Activated naive CD8-positive, alpha-beta T cell treated with anti-CD3 and anti-CD28 coated beads, Interleukin-2, amount 50 U/mL, for 24 hours (primary cell): ENCODE measurements around the gene WDR27.
"Not testable (repeated sequence)": the region's sequence is repeated elsewhere in the genome, so short reads cannot be mapped to it uniquely, and the experiment has no call there.

Experiments used
- ATAC-seq: fragments of 150-1000 bp; cut with Tn5 transposase; one replicate; pipeline ENCODE4 v1.10.0; 2021
- DNase-seq: peaks from one replicate; pipeline ENCODE4 v3.0.0; 2021
- H3K27ac Mint-ChIP-seq: one replicate; pipeline ENCODE4 v1.8.0; 2021; ENCODE audit warnings: mild to moderate bottlenecking, mixed read lengths
- H3K27me3 Mint-ChIP-seq: one replicate; pipeline ENCODE4 v1.8.0; 2021; ENCODE audit warnings: mixed read lengths
- H3K36me3 Mint-ChIP-seq: one replicate; pipeline ENCODE4 v1.8.0; 2021; ENCODE audit warnings: low read depth, mixed read lengths
- H3K4me1 Mint-ChIP-seq: one replicate; pipeline ENCODE4 v1.8.0; 2021; ENCODE audit warnings: mixed read lengths
- H3K4me3 Mint-ChIP-seq: one replicate; pipeline ENCODE4 v1.8.0; 2021; ENCODE audit warnings: mild to moderate bottlenecking, moderate library complexity, mixed read lengths
- H3K9me3 Mint-ChIP-seq: one replicate; pipeline ENCODE4 v1.8.0; 2021; ENCODE audit warnings: mixed read lengths

Gene WDR27

GRCh38 chr6:169604076-169604475, 97.8 kb downstream of the WDR27 start:
- no peak overlapping the region for H3K4me3 Mint-ChIP-seq
- no peak for DNase-seq

DNA sequence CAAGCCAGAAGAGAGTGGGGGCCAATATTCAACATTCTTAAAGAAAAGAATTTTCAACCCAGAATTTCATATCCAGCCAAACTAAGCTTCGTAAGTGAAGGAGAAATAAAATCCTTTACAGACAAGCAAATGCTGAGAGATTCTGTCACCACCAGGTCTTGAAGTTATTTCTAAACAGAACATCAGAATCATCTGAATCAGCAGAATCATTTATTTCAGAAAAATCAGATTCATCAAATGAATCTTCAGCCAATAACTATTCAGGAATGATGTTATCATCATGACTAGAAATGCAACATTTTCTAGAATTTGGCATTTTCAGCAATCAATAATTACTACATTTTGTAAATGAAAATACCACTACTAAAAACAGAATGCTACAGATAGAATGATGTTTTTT, 100.7 kb downstream of the WDR27 start:
- ATAC-seq, DNase-seq, H3K4me1 Mint-ChIP-seq, H3K27ac Mint-ChIP-seq, H3K4me3 Mint-ChIP-seq, H3K27me3 Mint-ChIP-seq: not testable (repeated sequence)
- H3K9me3 Mint-ChIP-seq, result peaks cover 27% of the 10 kb centered on the region
- peaks cover 47% of the 10 kb centered on the region for H3K36me3 Mint-ChIP-seq

More at GRCh38 chr6:169604076-169604475, 97.8 kb downstream of the WDR27 start:
- H3K27ac Mint-ChIP-seq, result no peak overlapping the region
- H3K27me3 Mint-ChIP-seq, result no peaks in the 10 kb centered on the region
- H3K4me1 Mint-ChIP-seq, result no peaks in the 10 kb centered on the region
- H3K36me3 Mint-ChIP-seq, result peaks cover 48% of the 10 kb centered on the region
- ATAC-seq, result no peak
- H3K9me3 Mint-ChIP-seq, result peaks cover 15% of the 10 kb centered on the region

DNA sequence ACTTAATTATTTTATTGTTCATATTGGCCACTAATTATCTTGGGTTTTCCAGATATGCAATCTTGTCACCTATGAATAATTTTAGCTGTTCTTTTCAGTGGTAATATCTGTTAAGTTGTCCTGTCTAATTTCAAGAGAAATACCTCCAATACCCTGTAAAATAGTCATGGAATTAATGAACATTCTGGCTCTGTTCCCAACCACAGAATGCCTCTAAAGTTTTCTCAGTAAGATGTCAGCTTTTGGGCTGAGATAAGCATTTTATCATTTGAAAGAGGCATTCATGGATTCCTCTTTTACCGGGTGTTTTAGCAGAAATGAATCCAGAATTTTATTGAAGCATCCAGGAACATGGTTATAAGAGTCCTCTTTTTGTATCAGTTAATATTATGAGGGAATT, 109.3 kb downstream of the WDR27 start:
- no peak overlapping the region for H3K4me3 Mint-ChIP-seq
- ATAC-seq (no peak), DNase-seq (no peak)
- H3K4me1 Mint-ChIP-seq, result peaks cover 33% of the 10 kb centered on the region
- no peaks in the 10 kb centered on the region for H3K27me3 Mint-ChIP-seq
- peaks cover 12% of the 10 kb centered on the region for H3K9me3 Mint-ChIP-seq
- no peak overlapping the region for H3K27ac Mint-ChIP-seq
- peaks cover 7% of the 10 kb centered on the region for H3K36me3 Mint-ChIP-seq

GRCh38 chr6:169591616-169592015, 110.2 kb downstream of the WDR27 start:
- ATAC-seq (no peak), DNase-seq (no peak)
- Mint-ChIP-seq H3K27ac (no peak overlapping the region), H3K4me3 (no peak overlapping the region), H3K27me3 (no peaks in the 10 kb centered on the region), H3K9me3 (peaks cover 5% of the 10 kb centered on the region), H3K4me1 (peaks cover 33% of the 10 kb centered on the region), H3K36me3 (peaks cover 6% of the 10 kb centered on the region)

DNA sequence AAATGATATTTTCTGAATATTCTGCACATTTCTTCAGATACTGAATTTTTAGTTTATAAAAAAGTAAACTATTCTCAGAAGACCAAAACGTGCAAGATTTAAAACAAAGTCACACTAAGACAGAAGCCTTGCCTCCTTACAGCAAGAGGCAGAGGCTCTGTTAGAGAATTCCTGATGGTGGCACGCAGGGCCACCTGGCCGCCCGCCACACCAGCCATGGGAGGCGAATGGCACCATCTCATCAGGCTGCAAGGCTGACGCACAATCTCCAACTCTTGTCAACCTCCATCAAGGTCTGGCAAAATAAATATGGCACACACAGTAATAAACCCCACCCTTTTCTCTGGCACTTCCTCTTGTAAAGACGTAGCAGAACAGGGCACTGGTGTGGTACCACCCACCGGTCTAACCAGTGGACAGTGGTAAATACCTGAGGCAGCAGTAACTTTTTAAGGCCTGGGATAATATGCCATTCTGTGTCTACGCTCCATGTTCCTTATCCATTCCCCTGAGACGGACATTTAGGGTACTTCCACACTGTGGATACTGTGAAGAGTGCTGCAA, 111.4 kb downstream of the WDR27 start:
- DNase-seq (no peak), ATAC-seq (no peak)
- peaks cover 12% of the 10 kb centered on the region for H3K36me3 Mint-ChIP-seq
- no peaks in the 10 kb centered on the region for H3K27me3 Mint-ChIP-seq
- H3K9me3 Mint-ChIP-seq, result peaks cover 8% of the 10 kb centered on the region
- H3K4me3 Mint-ChIP-seq, result peak overlapping the region; percentile 13
- H3K27ac Mint-ChIP-seq, result peak overlapping the region; percentile 46
- peaks cover 33% of the 10 kb centered on the region for H3K4me1 Mint-ChIP-seq

- H3K36me3 Mint-ChIP-seq, result peaks cover 12% of the 10 kb centered on the region
- DNase-seq, result no peak
- peak overlapping the region; percentile 13 for H3K4me3 Mint-ChIP-seq
- peak; percentile 97 for ATAC-seq
- peaks cover 34% of the 10 kb centered on the region for H3K4me1 Mint-ChIP-seq
- no peaks in the 10 kb centered on the region for H3K27me3 Mint-ChIP-seq
- H3K27ac Mint-ChIP-seq, result peak overlapping the region; percentile 46
- peaks cover 8% of the 10 kb centered on the region for H3K9me3 Mint-ChIP-seq
These were observed 112.1 kb downstream of the WDR27 start for GRCh38 chr6:169589699-169590257.

DNA sequence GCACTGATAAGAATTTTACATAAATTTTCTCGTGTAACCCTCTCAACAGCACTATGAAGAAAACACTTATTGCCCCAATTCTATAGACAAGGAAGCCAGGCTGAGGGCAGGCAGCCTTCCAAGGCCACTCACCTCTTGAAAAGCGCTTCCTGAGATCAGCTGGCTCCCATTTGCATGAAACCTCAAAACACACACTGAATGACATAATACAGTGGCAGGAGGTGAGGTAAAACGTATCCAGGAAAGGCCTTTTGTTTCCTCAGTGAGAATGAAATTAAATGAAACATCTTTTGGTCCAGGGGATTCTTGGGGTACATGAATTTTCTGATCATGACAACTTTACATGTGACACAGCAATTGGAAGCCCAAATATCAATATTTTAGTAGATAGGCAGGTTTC, 112.5 kb downstream of the WDR27 start:
- peaks cover 38% of the 10 kb centered on the region for H3K4me1 Mint-ChIP-seq

GRCh38 chr6:169587975-169588374, 113.9 kb downstream of the WDR27 start:
- ATAC-seq, result no peak
- H3K36me3 Mint-ChIP-seq, result peaks cover 12% of the 10 kb centered on the region
- no peak overlapping the region for H3K4me3 Mint-ChIP-seq
- H3K27me3 Mint-ChIP-seq, result peaks cover 3% of the 10 kb centered on the region
- H3K4me1 Mint-ChIP-seq, result peaks cover 50% of the 10 kb centered on the region
- DNase-seq, result no peak
- H3K9me3 Mint-ChIP-seq, result peaks cover 8% of the 10 kb centered on the region
- H3K27ac Mint-ChIP-seq, result no peak overlapping the region

More for the DNA sequence above, 112.5 kb downstream of the WDR27 start:
- Mint-ChIP-seq H3K9me3 (peaks cover 8% of the 10 kb centered on the region), H3K4me3 (no peak overlapping the region), H3K27ac (peak overlapping the region; percentile 48), H3K27me3 (no peaks in the 10 kb centered on the region), H3K36me3 (peaks cover 12% of the 10 kb centered on the region)
- peak; percentile 12 for DNase-seq
- ATAC-seq, result peak; percentile 45

DNA sequence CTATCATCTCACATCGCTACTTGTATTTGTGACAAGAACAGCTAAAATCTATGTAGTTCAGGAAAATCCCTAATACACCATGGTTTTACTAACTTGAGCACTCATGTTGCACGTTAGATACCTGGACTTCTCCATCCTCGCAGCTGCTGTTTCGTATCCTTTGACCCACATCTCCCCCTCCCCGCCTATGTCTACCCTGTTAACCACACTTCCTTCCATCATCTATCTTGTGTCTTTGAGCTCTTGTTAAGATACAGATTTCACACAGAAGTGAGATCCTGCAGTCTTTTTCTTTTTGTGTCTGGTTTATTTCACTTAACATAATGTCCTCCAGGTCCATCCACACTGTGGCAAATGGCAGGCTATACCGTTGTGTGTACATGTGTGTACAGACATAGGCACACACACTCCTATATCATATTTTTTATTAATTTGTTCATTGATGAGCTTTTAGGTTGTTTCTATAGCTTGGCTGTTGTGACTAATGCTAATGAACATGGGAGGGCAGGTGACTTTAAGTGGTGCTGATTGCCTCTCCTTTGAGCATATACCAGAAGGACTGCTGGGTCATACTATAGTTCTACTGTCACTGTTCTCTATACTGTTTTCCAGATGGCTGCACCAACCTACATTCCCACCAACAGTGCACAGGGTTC, 117.8 kb downstream of the WDR27 start:
- no peak for DNase-seq
- Mint-ChIP-seq H3K4me1 (peaks cover 27% of the 10 kb centered on the region), H3K9me3 (peaks cover 8% of the 10 kb centered on the region), H3K27me3 (peaks cover 3% of the 10 kb centered on the region), H3K27ac (no peak overlapping the region), H3K4me3 (no peak overlapping the region), H3K36me3 (peaks cover 15% of the 10 kb centered on the region)
- ATAC-seq, result peak; percentile 43

DNA sequence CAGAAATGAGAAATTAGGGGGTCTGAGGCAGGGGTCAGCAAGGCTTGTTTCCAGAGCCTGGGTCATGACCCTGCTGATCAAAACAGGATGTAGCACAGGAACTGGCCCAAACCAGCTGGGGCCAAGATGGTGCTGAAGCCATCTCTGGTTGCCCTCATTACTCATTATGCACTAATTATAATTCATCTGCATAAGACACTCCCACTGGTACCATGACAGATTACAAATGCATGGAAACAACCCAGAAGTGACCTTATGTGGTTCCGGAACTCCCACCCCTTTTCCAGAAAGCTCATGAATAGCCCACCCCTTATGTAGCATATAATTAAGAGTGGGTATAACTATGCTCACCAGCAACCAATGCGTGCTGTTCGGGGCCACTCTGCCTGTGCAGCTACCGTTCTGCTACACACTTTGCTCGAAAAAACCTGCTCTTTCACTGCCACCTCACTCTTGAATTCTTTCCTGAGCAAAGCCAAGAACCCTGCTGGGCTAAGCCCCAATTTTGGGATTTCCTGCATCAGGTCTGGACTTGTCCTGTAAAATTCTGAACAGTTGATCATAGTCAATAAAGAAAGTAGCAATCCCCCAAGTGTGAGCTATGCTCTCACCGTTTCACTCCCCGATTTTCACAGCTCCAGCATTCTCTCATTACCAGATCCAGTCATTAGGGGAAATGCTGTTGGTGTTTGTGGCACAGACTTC, 122.3 kb downstream of the WDR27 start:
- DNase-seq (no peak), ATAC-seq (no peak)
- Mint-ChIP-seq H3K9me3 (no peaks in the 10 kb centered on the region), H3K27me3 (peaks cover 3% of the 10 kb centered on the region), H3K4me3 (no peak overlapping the region), H3K4me1 (peaks cover 14% of the 10 kb centered on the region), H3K36me3 (peaks cover 5% of the 10 kb centered on the region), H3K27ac (no peak overlapping the region)

DNA sequence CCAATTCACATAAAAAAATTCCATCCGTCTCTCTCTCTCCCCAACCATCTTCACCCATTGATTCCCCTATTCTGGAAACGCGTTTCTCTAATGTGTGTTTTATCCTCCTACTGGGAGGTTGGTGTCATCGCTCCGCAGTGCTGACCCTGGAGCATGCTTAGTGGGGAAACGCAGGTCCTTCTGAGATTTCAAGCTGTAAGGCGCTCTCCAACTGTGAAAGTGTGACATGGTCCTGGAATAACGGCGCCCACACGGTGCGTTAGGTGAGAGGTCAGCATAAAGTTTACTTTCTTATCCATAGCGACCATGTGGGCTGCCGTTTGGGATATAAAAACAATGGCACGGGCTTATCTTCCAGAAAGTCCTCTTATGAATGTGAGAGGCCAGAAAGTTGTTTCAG, 123.9 kb downstream of the WDR27 start:
- ATAC-seq (no peak), DNase-seq (no peak)
- Mint-ChIP-seq H3K4me3 (no peak overlapping the region), H3K9me3 (no peaks in the 10 kb centered on the region), H3K27me3 (no peaks in the 10 kb centered on the region), H3K4me1 (no peaks in the 10 kb centered on the region), H3K36me3 (peaks cover 5% of the 10 kb centered on the region), H3K27ac (no peak overlapping the region)

GRCh38 chr6:169577236-169577635, 124.6 kb downstream of the WDR27 start:
- ATAC-seq (no peak), DNase-seq (no peak)
- Mint-ChIP-seq H3K4me1 (no peaks in the 10 kb centered on the region), H3K4me3 (no peak overlapping the region), H3K36me3 (peaks cover 5% of the 10 kb centered on the region), H3K27ac (no peak overlapping the region), H3K27me3 (no peaks in the 10 kb centered on the region), H3K9me3 (no peaks in the 10 kb centered on the region)

DNA sequence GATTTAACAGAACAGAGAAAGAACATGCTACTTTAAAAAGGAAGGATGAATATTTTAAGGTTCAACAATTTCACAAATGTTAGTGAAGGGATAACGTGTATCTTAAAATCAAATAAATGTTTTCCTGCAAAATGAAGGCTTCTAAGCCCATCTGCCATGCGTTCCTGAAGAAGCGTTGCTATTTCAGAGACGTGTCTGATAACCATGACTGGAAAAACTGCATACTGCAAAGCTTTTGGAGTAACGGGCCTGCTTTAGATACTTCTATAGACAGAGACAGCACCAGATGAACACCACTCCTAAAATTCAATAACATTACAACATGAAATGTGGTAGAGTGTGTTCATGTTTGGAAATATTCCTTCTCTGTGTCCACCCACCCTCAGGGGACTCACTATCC, 126.0 kb downstream of the WDR27 start:
- Mint-ChIP-seq H3K9me3 (no peaks in the 10 kb centered on the region), H3K4me1 (no peaks in the 10 kb centered on the region), H3K36me3 (peaks cover 5% of the 10 kb centered on the region), H3K27me3 (no peaks in the 10 kb centered on the region), H3K4me3 (no peak overlapping the region), H3K27ac (no peak overlapping the region)
- no peak for DNase-seq
- ATAC-seq, result no peak

GRCh38 chr6:169575365-169575764, 126.5 kb downstream of the WDR27 start:
- H3K36me3 Mint-ChIP-seq, result peaks cover 5% of the 10 kb centered on the region
- no peak overlapping the region for H3K27ac Mint-ChIP-seq
- H3K4me3 Mint-ChIP-seq, result no peak overlapping the region
- DNase-seq (no peak), ATAC-seq (no peak)
- no peaks in the 10 kb centered on the region for H3K27me3 Mint-ChIP-seq
- no peaks in the 10 kb centered on the region for H3K9me3 Mint-ChIP-seq
- no peaks in the 10 kb centered on the region for H3K4me1 Mint-ChIP-seq

GRCh38 chr6:169574420-169574819, 127.4 kb downstream of the WDR27 start:
- Mint-ChIP-seq H3K27me3 (peaks cover 4% of the 10 kb centered on the region), H3K4me1 (peaks cover 4% of the 10 kb centered on the region), H3K9me3 (no peaks in the 10 kb centered on the region), H3K27ac (no peak overlapping the region), H3K4me3 (no peak overlapping the region), H3K36me3 (peaks cover 8% of the 10 kb centered on the region)
- ATAC-seq (no peak), DNase-seq (no peak)
